ENCODE data around the gene RBMS1.

RBMS1 gene, protein sequence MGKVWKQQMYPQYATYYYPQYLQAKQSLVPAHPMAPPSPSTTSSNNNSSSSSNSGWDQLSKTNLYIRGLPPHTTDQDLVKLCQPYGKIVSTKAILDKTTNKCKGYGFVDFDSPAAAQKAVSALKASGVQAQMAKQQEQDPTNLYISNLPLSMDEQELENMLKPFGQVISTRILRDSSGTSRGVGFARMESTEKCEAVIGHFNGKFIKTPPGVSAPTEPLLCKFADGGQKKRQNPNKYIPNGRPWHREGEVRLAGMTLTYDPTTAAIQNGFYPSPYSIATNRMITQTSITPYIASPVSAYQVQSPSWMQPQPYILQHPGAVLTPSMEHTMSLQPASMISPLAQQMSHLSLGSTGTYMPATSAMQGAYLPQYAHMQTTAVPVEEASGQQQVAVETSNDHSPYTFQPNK
- total RNA-seq = 171 to 194 reads per million in 2 donors

DNA sequence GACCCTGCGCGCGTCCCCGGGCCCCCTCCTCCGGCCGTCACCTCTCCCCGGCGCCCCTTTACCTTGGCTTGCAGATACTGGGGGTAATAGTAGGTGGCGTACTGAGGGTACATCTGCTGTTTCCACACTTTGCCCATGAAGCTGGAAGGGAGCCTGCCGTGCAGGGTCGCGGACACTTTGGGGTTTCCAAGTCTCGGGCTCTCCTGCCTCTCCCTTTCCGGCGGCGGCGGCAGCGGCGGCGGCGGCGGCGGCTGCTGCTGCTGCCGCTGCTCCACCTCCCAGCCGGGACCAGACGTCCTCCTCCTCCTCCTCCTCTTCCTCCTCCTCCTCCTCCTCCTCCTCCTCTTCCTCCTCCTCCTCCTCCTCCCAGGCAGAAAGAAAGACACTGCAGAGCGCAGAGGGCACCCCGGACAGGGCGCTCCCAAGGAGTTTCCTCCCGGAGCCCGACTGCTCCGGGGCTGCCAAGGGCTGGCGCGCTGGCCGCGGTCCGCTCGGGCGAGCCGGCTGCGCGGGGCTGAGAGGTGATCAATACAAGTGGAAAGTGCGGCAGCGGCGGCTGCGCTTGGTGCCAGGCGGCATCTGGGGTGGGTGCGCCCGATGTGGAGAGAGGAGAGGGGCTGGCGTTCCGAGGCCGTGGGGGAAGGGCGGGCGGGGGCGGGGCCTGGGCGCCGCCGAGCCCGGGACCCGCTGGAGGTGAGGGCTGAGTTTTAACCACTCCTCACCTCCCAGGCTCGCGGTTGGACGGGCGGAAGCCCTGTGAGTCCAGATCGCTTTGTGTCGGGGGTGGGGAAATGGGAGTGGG, at the start of gene RBMS1:
Gene RBMS1 (minus strand): TSS at position 581 of the 802 bp plus-strand sequence. CDS start 444 bp downstream, at position 137.
- peak; percentile 31 for DNase-seq

GRCh38 chr2:160541745-160542144, 48.1 kb upstream of the RBMS1 start:
- DNase-seq = no peak

- no peak for DNase-seq
Measured at GRCh38 chr2:160538559-160539355, 45.1 kb upstream of the RBMS1 start.

GRCh38 chr2:160538115-160538514, 44.5 kb upstream of the RBMS1 start:
- DNase-seq = no peak

- DNase-seq = no peak
Measured at GRCh38 chr2:160534996-160535395, 41.4 kb upstream of the RBMS1 start.

DNA sequence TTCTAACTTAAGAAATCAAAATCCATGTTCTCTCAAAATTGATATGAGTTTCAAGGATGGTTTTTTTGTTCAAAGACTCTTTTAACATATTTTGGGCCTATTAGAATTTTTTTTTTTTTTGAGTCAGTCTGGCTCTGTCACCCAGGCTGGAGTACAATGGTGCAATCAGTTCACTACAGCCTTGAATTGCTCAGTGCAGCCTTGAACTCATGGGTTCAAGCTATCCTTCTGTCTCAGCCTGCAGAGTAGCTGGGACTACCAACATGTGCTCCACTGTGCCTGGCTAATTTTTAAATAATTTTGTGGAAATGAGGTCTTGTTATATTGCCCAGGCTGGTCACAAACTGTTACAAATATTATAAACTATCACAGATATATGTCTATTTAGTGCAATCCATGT, 40.6 kb upstream of the RBMS1 start:
- no peak for DNase-seq

- DNase-seq = no peak
Measured at GRCh38 chr2:160533482-160533881, 39.9 kb upstream of the RBMS1 start.

DNA sequence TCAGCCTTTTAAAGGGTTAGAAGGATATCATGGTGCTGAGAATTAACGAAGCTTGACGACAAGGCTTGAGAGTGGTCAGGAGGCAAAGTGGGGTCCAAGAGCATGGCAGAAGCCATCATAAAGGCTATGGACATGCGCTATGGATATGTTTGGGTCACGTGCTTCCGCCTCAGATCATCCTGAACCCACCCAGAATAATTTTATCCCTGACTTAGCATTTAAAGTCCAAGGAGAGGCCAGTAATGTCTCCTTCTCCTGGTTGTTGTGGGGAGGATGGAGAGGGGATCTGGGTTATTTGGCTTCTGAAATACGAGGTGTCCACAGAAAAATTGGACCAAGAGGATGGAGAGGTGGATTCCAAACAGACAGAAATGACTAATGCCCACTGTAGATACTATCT, 38.8 kb upstream of the RBMS1 start:
- no peak for DNase-seq

- DNase-seq = no peak
Measured at GRCh38 chr2:160522951-160523710, 29.5 kb upstream of the RBMS1 start.

DNA sequence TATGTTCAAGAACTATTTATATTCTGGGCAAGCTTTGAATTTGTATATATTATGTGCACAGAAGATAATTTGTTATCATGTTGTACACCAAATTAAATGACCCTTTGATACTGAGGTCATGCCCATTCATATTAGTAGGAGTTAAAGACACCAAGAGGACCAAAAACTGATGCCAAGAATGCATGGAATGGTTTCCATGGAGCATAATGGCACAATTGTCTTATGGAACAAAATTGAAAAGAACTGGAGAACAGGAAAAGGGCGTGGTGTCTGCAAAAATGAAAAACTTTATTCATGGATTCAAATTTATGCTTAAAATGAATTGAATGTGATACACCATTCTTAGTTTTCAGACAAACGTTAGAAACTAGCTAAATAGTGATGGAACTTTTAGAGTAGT, 24.1 kb upstream of the RBMS1 start:
- no peak for DNase-seq

GRCh38 chr2:160516547-160517365, 23.1 kb upstream of the RBMS1 start:
- DNase-seq = no peak

GRCh38 chr2:160515120-160515519, 21.5 kb upstream of the RBMS1 start:
- DNase-seq = no peak

GRCh38 chr2:160513120-160513519, 19.5 kb upstream of the RBMS1 start:
- no peak for DNase-seq

- no peak for DNase-seq
Measured at GRCh38 chr2:160512491-160512890, 18.9 kb upstream of the RBMS1 start.

DNA sequence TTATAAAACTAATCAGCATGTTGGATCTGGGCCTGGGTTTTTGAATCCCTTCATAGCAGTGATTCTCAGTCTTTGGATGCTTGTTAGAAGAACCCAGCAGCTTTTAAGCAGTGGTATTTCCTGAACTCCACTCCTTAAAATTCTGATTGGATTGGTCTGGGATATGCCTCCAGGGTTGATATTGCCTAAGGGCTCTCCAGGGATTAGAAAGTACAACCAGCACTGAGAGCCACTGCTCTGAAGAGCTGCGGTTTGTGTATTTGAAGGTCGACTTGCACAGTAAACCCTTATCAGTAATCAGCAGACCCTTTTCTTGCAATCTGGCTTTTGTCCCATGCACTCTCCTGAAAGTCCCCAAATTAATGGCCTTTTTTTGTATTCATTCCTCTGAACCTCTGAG, 17.0 kb upstream of the RBMS1 start:
- DNase-seq = no peak

- DNase-seq = no peak
Measured at GRCh38 chr2:160509016-160509415, 15.4 kb upstream of the RBMS1 start.

DNA sequence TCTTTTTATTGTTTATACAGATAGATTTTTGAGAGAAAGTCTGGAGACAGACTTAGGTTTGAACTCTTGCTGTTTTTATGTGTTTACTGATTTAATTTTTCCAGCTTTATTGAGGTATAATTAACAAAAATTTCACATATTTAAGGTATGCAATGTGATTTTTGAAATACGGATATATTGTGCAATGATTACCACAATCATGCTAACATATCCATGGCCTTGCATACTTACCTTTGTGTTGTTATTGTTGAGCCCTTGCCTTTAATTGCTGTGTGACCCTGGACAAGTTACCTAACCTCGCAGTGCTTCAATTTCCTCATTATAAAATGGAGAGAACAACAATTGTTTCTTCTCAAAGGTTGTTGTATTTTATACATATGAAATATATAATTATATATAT, 13.9 kb upstream of the RBMS1 start:
- DNase-seq = no peak

DNA sequence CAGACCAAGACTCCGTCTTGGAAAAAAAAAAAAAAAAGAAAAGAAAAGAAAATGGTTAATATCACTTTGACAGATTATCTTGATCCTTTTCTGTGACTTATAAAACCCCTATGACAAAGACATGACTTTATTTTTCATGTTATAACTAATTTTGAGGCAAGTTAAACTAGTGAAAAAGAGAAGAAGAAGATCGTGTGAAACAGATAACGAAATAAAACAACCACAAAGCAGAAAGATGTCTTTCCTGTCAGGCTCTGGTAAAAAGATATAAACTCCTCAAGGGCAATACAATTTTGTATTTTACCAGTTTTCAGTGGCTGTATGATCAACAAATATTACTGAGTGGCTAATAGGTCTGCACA, 13.4 kb upstream of the RBMS1 start:
- DNase-seq = no peak

DNA sequence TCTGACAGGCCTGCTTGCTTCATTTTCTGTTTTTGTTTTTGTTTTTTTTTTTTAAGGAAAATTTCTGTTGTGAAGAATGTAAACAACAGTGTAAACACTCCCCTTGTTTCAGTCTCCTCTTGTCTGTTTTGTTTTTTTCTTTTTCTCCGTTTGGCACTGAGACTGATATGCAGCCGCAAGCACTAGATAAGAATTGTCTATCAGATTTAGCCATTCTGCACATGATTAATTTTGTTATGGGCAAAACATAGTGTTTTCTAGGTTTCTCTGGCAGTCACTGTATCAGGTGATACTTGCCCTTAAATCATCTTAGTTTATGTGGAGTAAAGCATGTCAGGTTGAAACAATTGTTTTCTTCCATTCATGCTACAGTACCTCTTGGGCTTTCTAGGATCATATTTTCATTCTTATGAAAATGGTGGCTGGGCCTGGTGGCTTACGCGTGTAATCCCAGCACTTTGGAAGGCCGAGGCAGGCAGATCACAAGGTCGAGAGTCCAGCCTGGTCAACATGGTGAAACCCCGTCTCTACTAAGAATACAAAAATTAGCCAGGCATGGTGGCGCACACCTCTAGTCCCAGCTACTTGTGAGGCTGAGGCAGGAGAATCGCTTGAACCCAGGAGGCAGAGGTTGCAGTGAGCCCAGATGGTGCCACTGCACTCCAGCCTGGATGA, 12.9 kb upstream of the RBMS1 start:
- DNase-seq = no peak

DNA sequence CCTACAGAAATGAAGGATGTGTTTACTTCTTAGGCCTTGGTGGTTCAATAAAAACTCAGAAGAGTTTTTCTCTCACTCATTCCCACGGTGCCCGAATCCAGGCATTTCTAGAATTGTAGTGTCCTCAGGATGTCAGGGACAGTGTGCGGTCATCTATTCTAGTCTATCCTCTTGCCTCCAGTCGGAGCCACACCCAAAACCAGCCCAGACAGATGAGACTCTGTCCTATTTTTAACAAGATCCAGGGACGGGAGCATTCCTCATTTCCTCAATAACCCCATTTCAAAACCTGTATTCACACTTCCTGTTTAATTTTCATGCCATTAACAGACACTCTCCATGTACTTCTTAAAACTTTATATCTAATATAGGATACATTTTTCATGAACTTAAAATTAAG, 11.6 kb upstream of the RBMS1 start:
- no peak for DNase-seq

- DNase-seq = no peak
Measured at GRCh38 chr2:160502478-160502877, 8.9 kb upstream of the RBMS1 start.

Data from activated gamma-delta T cell (primary cell).